Neural progenitor cell (in vitro differentiated cells): ENCODE data around the gene GATAD2B. TPM values are rescaled to one million over a fixed set of nuclear protein-coding genes. Genes with fewer than 3 reads are reported as not detected.

Source experiments
- DNase-seq: peaks from one replicate; pipeline ENCODE4 v3.0.0-alpha.2; 2016; ENCODE audit warnings: low spot score
- H2AFZ ChIP-seq: fragments of 200-600 bp; sonication (generic); replicated peaks from 2 replicates; pipeline ENCODE4 v1.6.1; 2016; ENCODE audit warnings: antibody characterized with exemption
- H3F3A ChIP-seq: fragments of 200-600 bp; sonication (generic); 2 replicates; pipeline ENCODE4 v1.6.1; 2016; ENCODE audit warnings: antibody characterized with exemption, low read depth
- H3K27ac ChIP-seq: fragments of 200-600 bp; sonication (generic); 2 replicates; pipeline ENCODE4 v1.5.1; 2016; ENCODE audit warnings: mild to moderate bottlenecking
- H3K27me3 ChIP-seq: fragments of 200-600 bp; sonication (generic); 2 replicates; pipeline ENCODE4 v1.6.1; 2016; ENCODE audit warnings: mild to moderate bottlenecking, moderate library complexity
- H3K36me3 ChIP-seq: fragments of 200-600 bp; sonication (generic); 2 replicates; pipeline ENCODE4 v1.5.1; 2016
- H3K4me1 ChIP-seq: fragments of 200-600 bp; sonication (generic); 2 replicates; pipeline ENCODE4 v1.6.1; 2016; ENCODE audit warnings: mixed run types
- H3K4me2 ChIP-seq: fragments of 200-600 bp; sonication (generic); 2 replicates; pipeline ENCODE4 v1.6.1; 2016
- H3K4me3 ChIP-seq: fragments of 200-600 bp; sonication (generic); 2 replicates; pipeline ENCODE4 v1.5.1; 2016
- H3K79me2 ChIP-seq: fragments of 200-600 bp; sonication (generic); 2 replicates; pipeline ENCODE4 v1.6.1; 2016; ENCODE audit warnings: low read depth
- H3K9ac ChIP-seq: fragments of 200-600 bp; sonication (generic); 2 replicates; pipeline ENCODE4 v1.6.1; 2016
- H3K9me3 ChIP-seq: fragments of 200-600 bp; sonication (generic); 2 replicates; pipeline ENCODE4 v1.5.1; 2016; ENCODE audit warnings: low read depth
- H4K20me1 ChIP-seq: fragments of 200-600 bp; sonication (generic); 2 replicates; pipeline ENCODE4 v1.6.1; 2016; ENCODE audit warnings: low read depth
- H3K27ac Mint-ChIP-seq: 3 replicates; pipeline ENCODE4 v1.8.0; 2021; ENCODE audit warnings: mixed read lengths
- H3K27me3 Mint-ChIP-seq: 2 replicates; pipeline ENCODE4 v1.8.0; 2022; ENCODE audit warnings: low read depth, mild to moderate bottlenecking, inconsistent platforms, moderate library complexity, mixed read lengths; ENCODE audit not compliant: insufficient read depth
- H3K36me3 Mint-ChIP-seq: 3 replicates; pipeline ENCODE4 v1.8.0; 2021; ENCODE audit warnings: mixed read lengths
- H3K4me1 Mint-ChIP-seq: 3 replicates; pipeline ENCODE4 v1.8.0; 2021; ENCODE audit warnings: mixed read lengths
- H3K4me3 Mint-ChIP-seq: 3 replicates; pipeline ENCODE4 v1.8.0; 2021; ENCODE audit warnings: mild to moderate bottlenecking, moderate library complexity, mixed read lengths
- H3K9me3 Mint-ChIP-seq: 3 replicates; pipeline ENCODE4 v1.8.0; 2020; ENCODE audit warnings: mixed read lengths
- EZH2 ChIP-seq: fragments of 200-600 bp; sonication (generic); IDR thresholded peaks from 2 replicates; pipeline ENCODE4 v1.6.1; 2017; ENCODE audit warnings: antibody characterized with exemption, mild to moderate bottlenecking, moderate library complexity
- EZH2phosphoT487 ChIP-seq: fragments of 200-600 bp; sonication (generic); IDR thresholded peaks from 2 replicates; pipeline ENCODE4 v1.6.1; 2017; ENCODE audit warnings: antibody characterized with exemption
- total RNA-seq: library from RNA; depleted of rRNA; stranded (reverse); fragments of >200 nt; gene quantifications from 2 replicates; pipeline ENCODE4 v1.2.3, GENCODE V29; 2015; ENCODE audit warnings: low replicate concordance
- TF ChIP-seq, protein P1 (sequence below): fragments of 200-600 bp; sonication (generic); IDR thresholded peaks from 2 replicates; pipeline ENCODE4 v1.5.1; 2017; ENCODE audit warnings: antibody characterized with exemption, mild to moderate bottlenecking

Gene GATAD2B
- total RNA-seq, 1 donor from 2014 or later = 14.8 TPM

GRCh38 chr1:153827168-153827964, 95.4 kb downstream of the GATAD2B start:
- no peaks in the 10 kb centered on the region for H3K4me1 ChIP-seq
- H3K4me2 ChIP-seq = no peak overlapping the region
- peaks cover 51% of the 10 kb centered on the region for H3K79me2 ChIP-seq
- peaks cover 28% of the 10 kb centered on the region for H4K20me1 ChIP-seq
- no peak for DNase-seq
- no peaks in the 10 kb centered on the region for H3K9me3 ChIP-seq
- H2AFZ ChIP-seq = no peak overlapping the region
- no peak overlapping the region for H3K9ac ChIP-seq
- peaks cover 11% of the 10 kb centered on the region for H3F3A ChIP-seq
- no peak for TF ChIP-seq EZH2
- no peak for TF ChIP-seq EZH2phosphoT487
- TF ChIP-seq, protein P1, sequence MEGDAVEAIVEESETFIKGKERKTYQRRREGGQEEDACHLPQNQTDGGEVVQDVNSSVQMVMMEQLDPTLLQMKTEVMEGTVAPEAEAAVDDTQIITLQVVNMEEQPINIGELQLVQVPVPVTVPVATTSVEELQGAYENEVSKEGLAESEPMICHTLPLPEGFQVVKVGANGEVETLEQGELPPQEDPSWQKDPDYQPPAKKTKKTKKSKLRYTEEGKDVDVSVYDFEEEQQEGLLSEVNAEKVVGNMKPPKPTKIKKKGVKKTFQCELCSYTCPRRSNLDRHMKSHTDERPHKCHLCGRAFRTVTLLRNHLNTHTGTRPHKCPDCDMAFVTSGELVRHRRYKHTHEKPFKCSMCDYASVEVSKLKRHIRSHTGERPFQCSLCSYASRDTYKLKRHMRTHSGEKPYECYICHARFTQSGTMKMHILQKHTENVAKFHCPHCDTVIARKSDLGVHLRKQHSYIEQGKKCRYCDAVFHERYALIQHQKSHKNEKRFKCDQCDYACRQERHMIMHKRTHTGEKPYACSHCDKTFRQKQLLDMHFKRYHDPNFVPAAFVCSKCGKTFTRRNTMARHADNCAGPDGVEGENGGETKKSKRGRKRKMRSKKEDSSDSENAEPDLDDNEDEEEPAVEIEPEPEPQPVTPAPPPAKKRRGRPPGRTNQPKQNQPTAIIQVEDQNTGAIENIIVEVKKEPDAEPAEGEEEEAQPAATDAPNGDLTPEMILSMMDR = peak; percentile 23
- no peak overlapping the region for H3K27ac ChIP-seq
- no peaks in the 10 kb centered on the region for H3K4me1 Mint-ChIP-seq
- peaks cover 4% of the 10 kb centered on the region for H3K36me3 ChIP-seq
- H3K27me3 ChIP-seq = no peaks in the 10 kb centered on the region
- H3K4me3 Mint-ChIP-seq = no peak overlapping the region
- H3K4me3 ChIP-seq = no peak overlapping the region
- H3K27ac Mint-ChIP-seq = no peak overlapping the region
- H3K36me3 Mint-ChIP-seq = peaks cover 22% of the 10 kb centered on the region
- no peaks in the 10 kb centered on the region for H3K9me3 Mint-ChIP-seq
- no peaks in the 10 kb centered on the region for H3K27me3 Mint-ChIP-seq

DNA sequence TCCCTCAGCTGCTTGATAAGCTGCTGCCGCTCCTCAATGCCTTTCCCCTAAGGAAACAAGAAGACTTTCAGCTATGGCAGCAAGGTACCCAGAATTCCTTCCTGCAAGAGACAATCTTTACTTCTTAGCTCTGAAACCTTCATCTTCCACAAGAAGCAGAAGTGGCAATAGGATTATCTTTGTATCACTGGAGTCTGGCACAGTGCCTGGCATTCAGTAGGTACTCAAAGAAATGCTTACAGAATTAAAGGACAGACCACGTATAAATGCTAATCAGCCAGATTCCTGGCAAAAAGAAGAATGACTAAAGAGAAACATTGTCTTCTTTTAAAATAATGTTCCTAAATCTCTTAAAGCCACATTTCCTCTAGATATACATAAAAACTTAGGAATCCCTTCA, 103.9 kb downstream of the GATAD2B start:
- H3K27me3 Mint-ChIP-seq = no peaks in the 10 kb centered on the region
- Histone ChIP-seq H3F3A (peaks cover 4% of the 10 kb centered on the region), H3K79me2 (no peaks in the 10 kb centered on the region), H3K36me3 (peaks cover 20% of the 10 kb centered on the region), H4K20me1 (peaks cover 15% of the 10 kb centered on the region), H3K27ac (no peak overlapping the region), H2AFZ (no peak overlapping the region), H3K4me1 (no peaks in the 10 kb centered on the region), H3K4me2 (no peak overlapping the region), H3K9ac (no peak overlapping the region), H3K27me3 (no peaks in the 10 kb centered on the region), H3K9me3 (no peaks in the 10 kb centered on the region), H3K4me3 (no peak overlapping the region)
- H3K9me3 Mint-ChIP-seq = no peaks in the 10 kb centered on the region
- H3K27ac Mint-ChIP-seq = no peak overlapping the region
- no peak for DNase-seq
- H3K4me3 Mint-ChIP-seq = no peak overlapping the region
- TF ChIP-seq, protein P1 = no peak
- TF ChIP-seq EZH2 = no peak
- TF ChIP-seq EZH2phosphoT487 = no peak
- no peaks in the 10 kb centered on the region for H3K4me1 Mint-ChIP-seq
- peaks cover 39% of the 10 kb centered on the region for H3K36me3 Mint-ChIP-seq

DNA sequence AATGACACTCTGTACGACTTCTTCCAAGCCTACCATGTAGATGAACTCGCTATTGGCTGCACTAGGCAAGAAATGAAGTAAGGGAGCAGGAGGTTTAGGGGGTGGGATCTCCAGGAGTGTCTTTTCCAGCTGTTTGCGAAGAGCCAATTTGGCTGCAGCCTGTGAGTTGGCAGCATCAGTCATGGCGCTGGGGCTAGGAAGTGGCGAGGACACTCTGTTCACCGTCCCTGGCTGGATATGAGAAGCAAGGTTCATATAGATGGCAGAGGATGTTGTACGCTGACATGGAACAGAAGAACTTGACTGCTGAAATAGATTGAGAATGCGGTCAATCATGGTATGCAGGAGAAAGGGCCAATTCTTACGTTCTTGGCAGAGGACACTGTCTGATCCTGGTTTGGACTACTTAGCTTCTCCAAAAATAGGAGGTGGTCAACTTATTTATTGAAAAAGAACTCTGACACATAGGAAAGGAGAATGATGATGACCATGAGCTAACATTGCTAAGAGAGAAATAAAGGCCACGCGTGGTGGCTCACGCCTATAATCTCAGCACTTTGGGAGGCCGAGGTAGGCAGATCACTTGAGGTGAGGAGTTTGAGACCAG, 106.4 kb downstream of the GATAD2B start:
- Mint-ChIP-seq H3K9me3 (no peaks in the 10 kb centered on the region), H3K36me3 (peaks cover 42% of the 10 kb centered on the region), H3K4me1 (no peaks in the 10 kb centered on the region), H3K27ac (no peak overlapping the region), H3K27me3 (peaks cover 2% of the 10 kb centered on the region), H3K4me3 (no peak overlapping the region)
- no peak for TF ChIP-seq EZH2phosphoT487
- TF ChIP-seq, protein P1 = no peak
- TF ChIP-seq EZH2 = no peak
- Histone ChIP-seq H3K9ac (no peak overlapping the region), H3F3A (peaks cover 4% of the 10 kb centered on the region), H3K79me2 (no peaks in the 10 kb centered on the region), H3K27me3 (no peaks in the 10 kb centered on the region), H3K4me2 (no peak overlapping the region), H3K4me1 (no peaks in the 10 kb centered on the region), H3K36me3 (peaks cover 28% of the 10 kb centered on the region), H3K27ac (no peak overlapping the region), H3K4me3 (no peak overlapping the region), H3K9me3 (no peaks in the 10 kb centered on the region), H4K20me1 (peaks cover 14% of the 10 kb centered on the region), H2AFZ (no peak overlapping the region)
- DNase-seq = no peak
